ENCODE results near the gene SLC51B.
A peak's percentile ranks its signal among the peaks of the same experiment; 100 is the strongest.

DNA sequence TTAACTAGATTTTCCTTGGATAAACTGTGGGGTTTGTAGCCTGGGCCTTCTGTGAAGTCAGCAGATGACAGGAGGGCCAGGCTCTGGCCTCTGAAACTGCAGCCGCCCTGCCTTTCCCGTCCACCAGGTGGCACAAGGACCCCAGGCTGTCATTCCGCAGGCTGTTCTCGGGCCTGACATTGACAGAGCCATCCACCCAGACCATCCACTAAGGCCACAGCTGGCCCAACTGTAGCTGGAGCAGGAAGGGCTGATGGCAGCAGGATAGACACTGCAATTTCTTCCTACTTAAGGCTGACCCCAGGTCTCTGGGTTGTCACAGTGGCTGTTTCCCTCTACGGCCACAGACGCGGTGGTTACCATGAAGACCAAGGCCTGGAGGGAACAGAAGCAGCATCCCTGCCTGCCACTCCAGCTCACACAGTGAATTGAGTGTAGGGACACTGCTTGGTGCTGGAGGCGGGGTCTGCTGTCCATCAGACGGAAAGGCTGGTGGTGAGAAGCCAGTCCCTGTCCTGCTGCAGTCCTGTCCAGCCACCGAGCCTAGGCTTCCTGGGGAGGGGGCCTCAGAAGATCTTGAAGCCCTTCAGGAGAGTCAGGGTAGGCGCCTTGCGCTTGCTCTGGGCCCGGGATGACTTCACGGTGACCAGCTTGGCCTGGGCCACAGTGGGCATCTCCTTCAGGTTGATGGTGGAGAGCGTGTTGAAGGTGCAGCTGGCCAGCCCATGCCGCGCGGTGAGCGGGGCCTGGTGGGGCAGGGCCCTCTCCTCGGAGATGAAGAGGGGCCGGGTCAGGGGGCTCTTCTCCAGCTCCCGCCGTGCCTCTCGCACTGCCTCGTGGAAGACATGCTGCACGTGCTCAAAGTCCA lies 9.4 kb downstream of the SLC51B start:
- no peak for TF ChIP-seq EZH2 (IDR thresholded peaks at IDR 0.05; ENCODE audit: borderline replicate concordance, low read depth, low read length, severe bottlenecking)
- TF ChIP-seq CTCF (IDR thresholded peaks at IDR 0.05; ENCODE audit: borderline replicate concordance, extremely low read depth, low read length, poor library complexity, severe bottlenecking), result peak; percentile 87
